GM19463 (cell line): ENCODE results near the gene TCTN3.
"Not testable (repeated sequence)": the region's sequence is repeated elsewhere in the genome, so short reads cannot be mapped to it uniquely, and the experiment has no call there.

Source experiments
- ATAC-seq: cut with Tn5 transposase; IDR thresholded peaks from one replicate; pipeline ENCODE4 v1.9.1; 2021; ENCODE audit warnings: mild to moderate bottlenecking, moderate library complexity; ENCODE audit not compliant: unreplicated experiment

Gene TCTN3, protein sequence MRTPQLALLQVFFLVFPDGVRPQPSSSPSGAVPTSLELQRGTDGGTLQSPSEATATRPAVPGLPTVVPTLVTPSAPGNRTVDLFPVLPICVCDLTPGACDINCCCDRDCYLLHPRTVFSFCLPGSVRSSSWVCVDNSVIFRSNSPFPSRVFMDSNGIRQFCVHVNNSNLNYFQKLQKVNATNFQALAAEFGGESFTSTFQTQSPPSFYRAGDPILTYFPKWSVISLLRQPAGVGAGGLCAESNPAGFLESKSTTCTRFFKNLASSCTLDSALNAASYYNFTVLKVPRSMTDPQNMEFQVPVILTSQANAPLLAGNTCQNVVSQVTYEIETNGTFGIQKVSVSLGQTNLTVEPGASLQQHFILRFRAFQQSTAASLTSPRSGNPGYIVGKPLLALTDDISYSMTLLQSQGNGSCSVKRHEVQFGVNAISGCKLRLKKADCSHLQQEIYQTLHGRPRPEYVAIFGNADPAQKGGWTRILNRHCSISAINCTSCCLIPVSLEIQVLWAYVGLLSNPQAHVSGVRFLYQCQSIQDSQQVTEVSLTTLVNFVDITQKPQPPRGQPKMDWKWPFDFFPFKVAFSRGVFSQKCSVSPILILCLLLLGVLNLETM

GRCh38 chr10:95693668-95694534, at the start of gene TCTN3:
Gene TCTN3 (minus strand): TSS chr10:95693927. CDS start chr10:95693899, 28 bp downstream.
- ATAC-seq: peak; percentile 99

GRCh38 chr10:95742962-95743535, 49.3 kb upstream of the TCTN3 start:
- no peak for ATAC-seq

DNA sequence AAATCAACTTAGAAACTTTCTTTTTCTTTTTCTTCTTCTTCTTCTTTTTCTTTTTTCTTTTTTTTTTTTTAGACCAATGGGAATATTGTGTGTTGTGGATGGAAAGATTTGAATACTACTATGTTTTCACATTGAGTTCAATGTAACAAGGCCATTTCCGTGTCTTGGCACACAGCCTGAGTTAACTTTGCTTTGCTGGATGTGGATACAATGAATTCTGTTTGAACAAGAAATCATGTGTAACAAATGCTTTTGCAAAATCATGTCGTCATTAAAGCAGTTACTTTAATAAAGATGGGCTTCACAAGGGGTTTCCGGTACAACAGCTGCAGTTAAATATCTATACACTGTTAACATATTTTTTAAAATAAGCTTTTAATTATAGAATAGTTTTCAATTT, 48.8 kb upstream of the TCTN3 start:
- ATAC-seq: peak; percentile 10

DNA sequence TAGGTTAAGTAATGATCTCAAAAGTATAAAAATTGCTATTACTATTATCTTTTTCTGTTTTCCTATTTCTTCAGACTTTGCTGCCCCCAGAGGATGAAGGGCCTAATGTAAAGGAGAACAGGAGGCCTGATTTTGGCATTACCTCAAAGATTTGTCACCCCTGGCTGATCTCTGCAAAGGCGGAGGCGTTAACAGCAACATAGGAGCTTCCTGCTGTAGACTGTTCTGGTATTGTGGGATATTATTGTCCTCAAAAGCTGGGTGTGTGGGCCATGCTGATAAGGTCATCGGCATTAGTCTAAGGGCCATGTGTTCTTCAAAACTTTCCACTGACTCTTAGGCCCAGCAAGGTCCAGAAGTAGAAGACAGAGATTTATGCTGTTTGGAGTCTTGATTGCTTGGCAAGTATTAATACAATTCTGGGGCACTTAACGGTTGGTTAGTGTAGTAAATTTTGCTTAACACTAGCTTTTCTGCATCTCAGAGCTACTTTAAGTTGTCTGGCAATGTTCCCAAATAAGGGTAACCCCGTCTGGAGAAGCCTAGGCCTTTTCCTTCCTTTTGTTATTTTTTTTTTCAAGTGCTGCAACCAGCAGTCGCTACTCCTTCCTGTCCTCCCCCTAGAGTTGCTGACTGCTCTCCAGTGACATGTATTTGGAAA, 48.2 kb upstream of the TCTN3 start:
- peak; percentile 80 for ATAC-seq

GRCh38 chr10:95739056-95739455, 45.3 kb upstream of the TCTN3 start:
- no peak for ATAC-seq

GRCh38 chr10:95732907-95733306, 39.2 kb upstream of the TCTN3 start:
- ATAC-seq: not testable (repeated sequence)

DNA sequence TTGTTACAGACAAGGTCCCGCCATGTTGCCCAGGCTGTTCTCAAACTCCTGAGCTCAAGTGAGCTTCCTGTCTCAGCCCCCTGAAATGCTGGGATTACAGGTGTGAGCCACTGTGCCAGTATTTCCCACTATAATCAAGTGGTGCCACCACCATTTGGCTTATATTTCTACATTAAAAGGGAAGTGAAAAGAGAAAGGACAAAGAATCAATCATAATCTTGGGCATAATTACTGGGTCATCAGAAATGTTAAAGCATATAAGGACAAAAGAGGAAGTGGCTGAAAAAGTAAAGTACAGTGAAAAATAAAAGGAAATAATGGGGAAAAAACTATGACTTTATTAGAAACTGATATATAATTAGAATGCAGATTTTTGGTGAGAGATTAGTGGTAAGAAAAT, 36.5 kb upstream of the TCTN3 start:
- no peak for ATAC-seq

- ATAC-seq: no peak
These were observed 35.8 kb upstream of the TCTN3 start for GRCh38 chr10:95729323-95730055.

DNA sequence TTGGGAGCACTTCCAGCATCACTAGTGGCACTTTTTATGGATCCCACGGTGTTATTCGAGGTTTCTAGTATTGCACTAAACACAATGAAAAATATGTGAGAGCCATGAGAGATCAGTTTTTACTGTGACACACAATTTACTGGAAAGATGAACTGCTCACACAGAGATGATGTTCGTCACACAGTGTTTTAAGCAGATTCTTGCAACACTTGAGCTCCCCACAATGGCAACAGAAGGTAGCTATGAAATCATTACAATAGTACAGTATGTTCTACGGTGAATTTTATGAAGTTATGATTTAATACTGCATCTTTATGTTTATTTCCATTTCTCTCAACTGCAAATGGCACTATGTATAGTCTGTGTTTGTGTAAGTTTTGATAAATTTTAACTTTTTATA, 34.8 kb upstream of the TCTN3 start:
- ATAC-seq: no peak

- ATAC-seq: not testable (repeated sequence)
These were observed 28.8 kb upstream of the TCTN3 start for GRCh38 chr10:95722496-95722895.

- not testable (repeated sequence) for ATAC-seq
These were observed 27.0 kb upstream of the TCTN3 start for GRCh38 chr10:95720745-95721144.

GRCh38 chr10:95716866-95717265, 23.1 kb upstream of the TCTN3 start:
- ATAC-seq: no peak

DNA sequence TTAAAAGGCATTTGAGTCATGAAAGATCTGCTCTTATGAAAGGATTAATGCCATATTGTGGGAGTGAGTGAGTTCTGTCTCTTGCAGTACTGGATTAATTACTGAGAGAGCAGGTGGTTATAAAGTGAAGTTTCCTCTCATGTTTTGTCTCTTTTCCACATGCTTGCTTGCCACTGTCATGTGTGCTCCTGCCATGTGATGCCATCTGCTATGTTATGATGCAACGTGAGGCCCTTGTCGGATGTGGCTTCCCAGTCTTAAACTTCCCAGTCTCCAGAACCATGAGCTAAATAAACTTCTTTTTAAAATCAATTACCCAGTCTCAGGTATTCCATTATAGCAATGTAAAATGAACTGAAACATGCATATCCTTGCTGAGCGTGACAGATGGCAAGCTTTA, 22.7 kb upstream of the TCTN3 start:
- ATAC-seq: no peak

DNA sequence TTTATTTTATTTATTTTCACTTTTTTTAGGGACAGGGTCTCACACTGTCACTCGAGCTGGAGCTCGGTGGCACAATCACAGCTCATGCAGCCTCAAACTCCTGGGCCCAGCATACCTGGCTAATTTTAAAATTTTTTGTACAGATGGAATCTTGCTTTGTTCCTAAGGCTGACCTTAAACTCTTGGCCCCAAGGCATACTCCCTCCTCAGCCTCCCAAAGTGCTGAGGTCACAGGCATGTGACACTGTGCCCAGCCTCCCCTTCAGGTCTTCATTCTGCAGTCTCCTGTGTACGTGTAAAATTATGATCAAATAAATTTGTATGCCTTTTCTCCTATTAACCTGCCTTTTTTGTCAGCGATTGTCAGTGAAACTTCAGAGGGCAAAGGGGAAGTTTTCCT, 17.8 kb upstream of the TCTN3 start:
- ATAC-seq: no peak

DNA sequence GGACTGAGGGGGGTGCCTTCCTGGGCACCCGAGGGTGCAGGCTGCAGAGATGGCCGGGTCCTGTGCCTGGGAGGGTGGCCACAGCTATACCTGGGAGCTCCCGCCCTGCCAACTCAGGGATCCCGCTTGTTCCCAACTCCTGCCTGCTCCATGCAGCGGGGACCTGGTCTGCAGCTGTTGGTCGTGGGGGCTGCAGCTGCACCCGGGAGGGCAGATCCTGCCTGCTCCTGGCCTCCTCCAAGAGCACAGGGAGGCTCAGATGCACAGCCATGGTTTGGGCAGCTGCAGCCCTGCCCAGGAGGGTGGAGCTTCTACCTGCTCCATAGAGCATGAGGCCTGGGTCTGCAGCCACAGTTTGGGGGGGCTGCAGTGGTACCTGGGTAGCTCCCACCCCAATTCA, 13.3 kb upstream of the TCTN3 start:
- no peak for ATAC-seq

GRCh38 chr10:95706573-95706972, 12.8 kb upstream of the TCTN3 start:
- no peak for ATAC-seq

- ATAC-seq: no peak
These were observed 4.7 kb upstream of the TCTN3 start for GRCh38 chr10:95698415-95698814.

GRCh38 chr10:95697429-95697828, 3.7 kb upstream of the TCTN3 start:
- peak; percentile 20 for ATAC-seq

DNA sequence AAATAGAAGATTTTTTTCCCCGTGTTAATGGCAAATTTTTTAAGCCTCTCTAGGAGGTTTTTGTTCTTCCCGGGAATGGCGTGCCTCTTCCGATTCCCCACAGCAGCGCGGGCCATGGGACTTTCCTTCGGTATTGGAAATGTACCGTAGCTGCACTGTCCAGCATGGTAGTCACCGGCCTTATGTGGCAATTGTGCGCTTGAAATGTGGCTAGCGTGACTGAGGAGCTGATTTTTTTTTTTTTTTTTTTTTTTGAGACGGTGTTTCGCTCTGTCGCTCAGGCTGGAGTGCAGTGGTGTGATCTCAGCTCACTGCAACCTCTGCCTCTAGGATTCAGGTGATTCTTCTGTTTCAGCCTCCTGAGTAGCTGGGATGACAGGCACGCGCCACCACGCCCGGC, 938 bp upstream of the TCTN3 start:
- ATAC-seq: no peak

DNA sequence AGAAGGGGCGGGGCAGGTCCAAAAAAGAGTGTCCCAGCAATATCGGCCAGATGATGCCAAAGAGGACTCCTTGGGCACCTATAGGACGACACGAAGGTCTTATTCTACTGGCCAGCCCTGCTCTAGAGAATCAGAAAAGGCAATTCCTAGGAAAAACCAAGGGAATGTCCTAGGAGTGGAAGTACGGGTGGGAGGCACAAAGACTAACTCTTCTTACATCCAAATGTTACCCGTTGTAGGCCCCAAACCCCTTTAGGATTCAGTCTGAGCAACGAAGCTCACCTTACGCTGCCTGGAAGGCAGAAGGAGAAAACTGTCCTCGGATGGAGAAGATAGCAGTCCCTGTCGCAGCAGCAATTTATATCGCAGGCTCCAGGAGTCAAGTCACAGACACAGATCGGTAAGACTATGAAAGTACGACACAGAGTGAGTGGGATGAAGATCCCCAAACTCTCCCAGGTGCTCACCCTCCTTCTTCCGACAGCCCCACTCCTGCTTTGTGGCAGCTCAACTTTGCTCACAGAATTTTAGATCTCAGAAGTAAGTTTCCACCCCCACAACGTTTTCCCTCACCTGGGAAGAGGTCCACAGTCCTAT, 558 bp downstream of the TCTN3 start:
- ATAC-seq: no peak
